Measurements from ENCODE around the gene NEIL1.
"Not testable (repeated sequence)": the region's sequence is repeated elsewhere in the genome, so short reads cannot be mapped to it uniquely, and the experiment has no call there.

Gene NEIL1

GRCh38 chr15:75335705-75336355 lies 11.0 kb upstream of the NEIL1 start, which contains the start of gene COMMD4:
TSS of gene COMMD4 (plus strand) at chr15:75336063. CDS start at chr15:75336090, 27 bp downstream.
- Histone ChIP-seq H3K9ac (ENCODE audit: low read length) (peak within 1 kb of the TSS; percentile 76), H3K27me3 (ENCODE audit: control insufficient read depth in 1 of 2, insufficient read depth in 2 of 2, low read length in 2 of 2) (no peaks in the 10 kb centered on the region), H3K27ac (ENCODE audit: low read depth, low read length) (peak within 1 kb of the TSS; percentile 83), H3K4me1 (ENCODE audit: insufficient read depth, low read length) (peaks cover 13% of the 10 kb centered on the region), H3K9me3 (ENCODE audit: low read length) (no peaks in the 10 kb centered on the region), H3K4me3 (ENCODE audit: low read depth in 1 of 2, low read length in 2 of 2) (peak within 1 kb of the TSS; percentile 65 to 87), H3K36me3 (ENCODE audit: insufficient read depth, low read length) (peaks cover 3% of the 10 kb centered on the region)

GRCh38 chr15:75338661-75339240 lies 8.1 kb upstream of the NEIL1 start:
- peaks cover 3% of the 10 kb centered on the region for H3K36me3 ChIP-seq (ENCODE audit: insufficient read depth, low read length)
- H3K9ac ChIP-seq (ENCODE audit: low read length) = no peak overlapping the region
- H3K27me3 ChIP-seq (ENCODE audit: control insufficient read depth in 1 of 2, insufficient read depth in 2 of 2, low read length in 2 of 2) = no peaks in the 10 kb centered on the region

DNA sequence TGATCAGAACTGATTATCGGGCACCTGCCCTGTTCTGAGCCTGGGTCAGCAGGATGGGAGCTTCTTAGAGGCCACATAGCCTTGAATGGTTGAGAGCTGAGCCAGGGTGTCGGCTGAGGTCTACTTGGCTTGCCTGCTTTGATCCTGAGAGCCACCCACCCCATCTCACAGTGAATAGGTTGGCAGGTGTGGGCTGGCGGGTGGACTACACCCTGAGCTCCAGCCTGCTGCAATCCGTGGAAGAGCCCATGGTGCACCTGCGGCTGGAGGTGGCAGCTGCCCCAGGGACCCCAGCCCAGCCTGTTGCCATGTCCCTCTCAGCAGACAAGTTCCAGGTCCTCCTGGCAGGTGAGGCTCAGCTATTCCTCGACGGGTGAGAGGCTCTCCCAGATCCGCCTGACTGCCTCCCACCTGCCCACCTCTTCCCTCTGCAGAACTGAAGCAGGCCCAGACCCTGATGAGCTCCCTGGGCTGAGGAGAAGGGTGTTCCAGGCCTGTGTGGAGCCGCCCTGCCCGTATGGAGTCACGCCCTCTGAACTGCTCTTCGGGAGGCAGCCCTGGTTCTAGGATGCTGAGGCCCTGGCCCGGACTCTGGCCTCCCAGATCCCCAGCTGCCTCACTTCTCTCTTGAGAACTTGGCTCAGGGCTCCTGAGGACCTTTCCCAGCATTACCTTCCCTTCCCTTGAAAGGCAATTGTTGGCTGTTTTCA lies 7.2 kb upstream of the NEIL1 start:
- no peaks in the 10 kb centered on the region for H3K9me3 ChIP-seq (ENCODE audit: low read length)
- no peak overlapping the region for H3K27ac ChIP-seq (ENCODE audit: low read depth, low read length)

More at GRCh38 chr15:75338661-75339240, 8.1 kb upstream of the NEIL1 start:
- Histone ChIP-seq H3K27ac (ENCODE audit: low read depth, low read length) (no peak overlapping the region), H3K4me1 (ENCODE audit: insufficient read depth, low read length) (peaks cover 13% of the 10 kb centered on the region), H3K9me3 (ENCODE audit: low read length) (no peaks in the 10 kb centered on the region), H3K4me3 (ENCODE audit: low read depth in 1 of 2, low read length in 2 of 2) (no peak overlapping the region)

DNA sequence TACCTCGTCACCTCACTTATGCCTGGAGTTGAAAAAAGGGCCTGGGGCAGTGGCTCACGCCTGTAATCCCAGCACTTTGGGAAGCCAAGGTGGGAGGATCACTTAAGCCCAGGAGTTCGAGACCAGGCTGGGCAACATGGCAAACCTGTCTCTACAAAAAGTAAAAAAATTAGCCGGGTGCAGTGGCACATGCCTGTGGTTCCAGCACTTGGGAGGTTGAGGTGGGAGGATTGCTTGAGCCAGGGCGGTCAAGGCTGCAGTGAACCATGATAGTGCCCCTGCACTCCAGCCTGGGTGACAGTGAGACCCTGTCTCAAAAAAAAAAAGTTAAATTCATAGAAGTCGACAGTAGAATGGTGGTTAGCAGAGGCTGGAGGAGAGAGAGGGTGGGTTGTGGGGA lies 4.6 kb upstream of the NEIL1 start:
- no peaks in the 10 kb centered on the region for H3K9me3 ChIP-seq (ENCODE audit: low read length)
- no peaks in the 10 kb centered on the region for H3K4me1 ChIP-seq (ENCODE audit: insufficient read depth, low read length)
- H3K4me3 ChIP-seq (ENCODE audit: low read depth in 1 of 2, low read length in 2 of 2) = no peak overlapping the region
- no peaks in the 10 kb centered on the region for H3K27me3 ChIP-seq (ENCODE audit: control insufficient read depth in 1 of 2, insufficient read depth in 2 of 2, low read length in 2 of 2)
- no peak overlapping the region for H3K9ac ChIP-seq (ENCODE audit: low read length)
- H3K36me3 ChIP-seq (ENCODE audit: insufficient read depth, low read length) = peaks cover 3% of the 10 kb centered on the region
- H3K27ac ChIP-seq (ENCODE audit: low read depth, low read length) = no peak overlapping the region

More for the DNA sequence above, 7.2 kb upstream of the NEIL1 start:
- no peaks in the 10 kb centered on the region for H3K27me3 ChIP-seq (ENCODE audit: control insufficient read depth in 1 of 2, insufficient read depth in 2 of 2, low read length in 2 of 2)
- H3K4me3 ChIP-seq (ENCODE audit: low read depth in 1 of 2, low read length in 2 of 2) = no peak overlapping the region
- H3K9ac ChIP-seq (ENCODE audit: low read length) = no peak overlapping the region
- H3K4me1 ChIP-seq (ENCODE audit: insufficient read depth, low read length) = peaks cover 13% of the 10 kb centered on the region
- H3K36me3 ChIP-seq (ENCODE audit: insufficient read depth, low read length) = peaks cover 3% of the 10 kb centered on the region

DNA sequence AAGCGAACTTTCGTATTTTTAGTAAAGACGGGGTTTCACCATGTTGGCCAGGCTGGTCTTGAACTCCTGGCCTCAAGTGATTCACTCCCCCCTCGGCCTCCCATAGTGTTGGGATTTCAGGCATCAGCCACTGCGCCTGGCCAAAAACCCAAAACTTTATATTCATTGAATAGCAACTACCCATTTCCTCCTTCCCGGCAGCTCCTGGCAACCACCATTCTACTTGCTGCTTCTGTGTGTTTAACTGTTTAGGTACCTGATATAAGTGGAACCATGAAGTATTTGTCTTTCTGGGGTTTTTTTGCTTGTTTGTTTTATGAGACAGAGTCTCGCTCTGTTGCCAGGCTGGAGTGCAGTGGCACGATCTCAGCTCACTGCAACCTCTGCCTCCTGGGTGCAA lies 2.9 kb upstream of the NEIL1 start:
- not testable (repeated sequence) for H3K9ac ChIP-seq (ENCODE audit: low read length); H3K9me3 ChIP-seq (ENCODE audit: low read length); H3K36me3 ChIP-seq (ENCODE audit: insufficient read depth, low read length); H3K27ac ChIP-seq (ENCODE audit: low read depth, low read length); H3K4me3 ChIP-seq (ENCODE audit: low read depth in 1 of 2, low read length in 2 of 2); H3K4me1 ChIP-seq (ENCODE audit: insufficient read depth, low read length); H3K27me3 ChIP-seq (ENCODE audit: control insufficient read depth in 1 of 2, insufficient read depth in 2 of 2, low read length in 2 of 2)

DNA sequence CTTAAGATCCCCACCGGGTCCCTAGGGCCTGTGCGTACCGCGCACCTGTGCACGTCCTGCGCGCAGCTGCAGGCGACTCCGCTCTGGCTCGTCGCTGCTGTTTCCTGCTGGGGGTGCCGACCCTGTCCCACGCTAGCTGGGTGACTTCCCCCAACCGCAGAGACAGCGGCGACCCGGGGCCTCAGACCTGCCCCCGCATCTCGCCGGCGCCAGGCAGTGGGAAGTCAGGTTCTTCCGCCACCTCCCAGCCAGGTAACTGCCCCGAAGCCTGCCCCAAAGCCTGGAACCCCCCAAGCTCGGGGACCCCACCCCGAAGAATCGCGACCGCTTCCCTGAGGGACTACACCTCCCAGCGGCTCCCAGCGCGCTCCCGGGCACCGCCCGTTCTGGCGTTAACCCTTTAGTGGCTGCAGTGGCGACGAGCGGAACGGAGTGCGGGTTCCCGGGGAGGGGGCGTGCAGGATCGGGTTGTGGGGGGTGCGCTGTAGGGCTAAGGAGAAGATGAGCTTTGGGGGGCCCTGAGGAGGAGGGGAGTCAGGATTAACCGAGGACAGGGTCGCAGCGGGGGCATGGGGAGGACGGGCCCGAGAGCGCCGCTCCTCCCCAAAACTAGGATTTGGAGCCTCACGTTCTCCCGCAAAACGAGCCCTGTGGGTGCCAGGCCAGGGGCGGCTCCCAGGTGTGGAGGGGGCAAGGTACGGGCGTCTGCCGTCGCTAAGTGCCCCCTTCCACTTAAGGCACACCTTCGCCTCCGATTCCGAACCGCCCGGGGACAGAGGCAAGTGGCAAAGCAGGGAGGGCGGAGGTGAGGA lies 589 bp downstream of the NEIL1 start:
- Histone ChIP-seq H3K9ac (ENCODE audit: low read length) (peak overlapping the region; percentile 53), H3K9me3 (ENCODE audit: low read length) (no peaks in the 10 kb centered on the region), H3K27ac (ENCODE audit: low read depth, low read length) (peak overlapping the region; percentile 77)

GRCh38 chr15:75348034-75348561 lies 1.3 kb downstream of the NEIL1 start:
- no peaks in the 10 kb centered on the region for H3K27me3 ChIP-seq (ENCODE audit: control insufficient read depth in 1 of 2, insufficient read depth in 2 of 2, low read length in 2 of 2)
- H3K36me3 ChIP-seq (ENCODE audit: insufficient read depth, low read length) = no peaks in the 10 kb centered on the region
- peak overlapping the region; percentile 77 for H3K27ac ChIP-seq (ENCODE audit: low read depth, low read length)
- peaks cover 8% of the 10 kb centered on the region for H3K4me1 ChIP-seq (ENCODE audit: insufficient read depth, low read length)
- peak overlapping the region; percentile 43 to 94 for H3K4me3 ChIP-seq (ENCODE audit: low read depth in 1 of 2, low read length in 2 of 2)
- no peaks in the 10 kb centered on the region for H3K9me3 ChIP-seq (ENCODE audit: low read length)
- peak overlapping the region; percentile 53 for H3K9ac ChIP-seq (ENCODE audit: low read length)

More for the DNA sequence above, 589 bp downstream of the NEIL1 start:
- Histone ChIP-seq H3K36me3 (ENCODE audit: insufficient read depth, low read length) (no peaks in the 10 kb centered on the region), H3K4me3 (ENCODE audit: low read depth in 1 of 2, low read length in 2 of 2) (peak overlapping the region; percentile 43 to 94), H3K4me1 (ENCODE audit: insufficient read depth, low read length) (peaks cover 8% of the 10 kb centered on the region), H3K27me3 (ENCODE audit: control insufficient read depth in 1 of 2, insufficient read depth in 2 of 2, low read length in 2 of 2) (no peaks in the 10 kb centered on the region)

GRCh38 chr15:75348562-75349350 lies 1.9 kb downstream of the NEIL1 start:
- no peaks in the 10 kb centered on the region for H3K27me3 ChIP-seq (ENCODE audit: control insufficient read depth in 1 of 2, insufficient read depth in 2 of 2, low read length in 2 of 2)
- peaks cover 8% of the 10 kb centered on the region for H3K4me1 ChIP-seq (ENCODE audit: insufficient read depth, low read length)
- no peaks in the 10 kb centered on the region for H3K36me3 ChIP-seq (ENCODE audit: insufficient read depth, low read length)
- H3K27ac ChIP-seq (ENCODE audit: low read depth, low read length) = peak overlapping the region; percentile 77
- peak overlapping the region; percentile 43 to 94 for H3K4me3 ChIP-seq (ENCODE audit: low read depth in 1 of 2, low read length in 2 of 2)
- H3K9me3 ChIP-seq (ENCODE audit: low read length) = no peaks in the 10 kb centered on the region
- no peak overlapping the region for H3K9ac ChIP-seq (ENCODE audit: low read length)

GRCh38 chr15:75349351-75349669 lies 2.5 kb downstream of the NEIL1 start:
- not testable (repeated sequence) for H3K9ac ChIP-seq (ENCODE audit: low read length); H3K4me3 ChIP-seq (ENCODE audit: low read depth in 1 of 2, low read length in 2 of 2); H3K36me3 ChIP-seq (ENCODE audit: insufficient read depth, low read length); H3K27ac ChIP-seq (ENCODE audit: low read depth, low read length); H3K27me3 ChIP-seq (ENCODE audit: control insufficient read depth in 1 of 2, insufficient read depth in 2 of 2, low read length in 2 of 2); H3K4me1 ChIP-seq (ENCODE audit: insufficient read depth, low read length); H3K9me3 ChIP-seq (ENCODE audit: low read length)

GRCh38 chr15:75349851-75350588 lies 3.2 kb downstream of the NEIL1 start:
- Histone ChIP-seq H3K27ac (ENCODE audit: low read depth, low read length) (no peak overlapping the region), H3K9me3 (ENCODE audit: low read length) (no peaks in the 10 kb centered on the region), H3K9ac (ENCODE audit: low read length) (no peak overlapping the region), H3K27me3 (ENCODE audit: control insufficient read depth in 1 of 2, insufficient read depth in 2 of 2, low read length in 2 of 2) (no peaks in the 10 kb centered on the region), H3K4me1 (ENCODE audit: insufficient read depth, low read length) (peaks cover 8% of the 10 kb centered on the region), H3K4me3 (ENCODE audit: low read depth in 1 of 2, low read length in 2 of 2) (no peak overlapping the region), H3K36me3 (ENCODE audit: insufficient read depth, low read length) (peaks cover under 1% of the 10 kb centered on the region)

Data from muscle layer of colon (tissue), 2 donors.